GM19395 (cell line): ENCODE data around the gene ABCA2.

Experiments
- ATAC-seq: cut with Tn5 transposase; IDR thresholded peaks from one replicate; pipeline ENCODE4 v1.9.1; 2021; ENCODE audit warnings: mild to moderate bottlenecking, moderate library complexity; ENCODE audit not compliant: unreplicated experiment

Gene ABCA2

DNA sequence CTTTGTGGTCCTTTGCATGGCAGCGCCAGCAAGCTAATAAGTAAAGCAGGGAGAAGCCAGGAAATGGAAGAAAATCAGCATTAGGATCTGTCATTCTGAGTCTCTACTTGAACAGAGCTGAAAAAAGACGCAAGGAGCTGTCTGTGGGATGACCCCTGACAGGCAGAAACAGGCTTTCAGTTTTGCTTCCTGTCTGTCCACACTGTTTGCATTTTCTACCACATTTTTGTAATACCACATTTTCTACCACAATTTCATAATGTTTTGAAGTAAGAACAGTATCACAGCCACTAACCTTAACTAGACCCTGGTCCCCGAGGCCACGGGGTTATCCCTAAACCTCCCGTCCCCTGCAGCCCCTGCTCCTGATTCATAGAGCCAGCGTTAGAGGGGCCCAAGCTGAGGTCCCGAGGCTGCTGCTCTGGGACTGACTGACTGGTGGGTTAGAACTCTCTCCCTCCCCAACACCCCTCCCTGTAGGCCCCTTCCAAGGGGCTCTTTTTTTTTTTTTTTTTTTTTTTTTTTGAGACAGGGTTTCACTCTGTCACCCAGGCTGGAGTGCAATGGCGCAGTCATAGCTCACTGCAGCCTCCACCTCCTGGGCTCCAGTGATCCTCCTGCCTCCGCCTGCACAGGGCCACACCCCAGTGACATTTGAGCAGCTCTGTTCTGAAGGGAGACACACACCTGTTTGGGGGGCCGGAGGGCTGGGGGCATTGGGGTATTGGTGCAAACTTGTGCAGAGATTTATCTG lies 27.7 kb downstream of the ABCA2 start:
- peak; percentile 80 for ATAC-seq

DNA sequence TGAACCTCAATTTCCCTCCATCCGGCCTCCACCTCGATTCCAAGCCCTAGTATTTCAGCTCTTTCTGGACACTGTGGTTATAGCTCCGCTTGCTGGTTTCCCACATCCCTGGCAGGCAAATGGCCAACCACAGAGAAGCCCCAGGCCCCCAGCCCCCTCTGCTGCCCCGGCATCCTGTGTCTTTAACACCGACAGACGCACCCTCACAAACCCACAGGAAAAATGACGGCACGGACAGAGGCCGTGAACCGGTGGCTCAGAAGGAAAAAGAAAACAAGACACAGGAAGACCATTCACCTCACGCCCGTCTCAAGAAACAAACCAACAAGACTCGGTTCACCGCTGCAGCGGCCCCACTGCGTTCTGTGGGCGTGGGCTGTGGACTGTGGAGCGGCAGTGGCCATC lies 30.2 kb downstream of the ABCA2 start:
- ATAC-seq = no peak

DNA sequence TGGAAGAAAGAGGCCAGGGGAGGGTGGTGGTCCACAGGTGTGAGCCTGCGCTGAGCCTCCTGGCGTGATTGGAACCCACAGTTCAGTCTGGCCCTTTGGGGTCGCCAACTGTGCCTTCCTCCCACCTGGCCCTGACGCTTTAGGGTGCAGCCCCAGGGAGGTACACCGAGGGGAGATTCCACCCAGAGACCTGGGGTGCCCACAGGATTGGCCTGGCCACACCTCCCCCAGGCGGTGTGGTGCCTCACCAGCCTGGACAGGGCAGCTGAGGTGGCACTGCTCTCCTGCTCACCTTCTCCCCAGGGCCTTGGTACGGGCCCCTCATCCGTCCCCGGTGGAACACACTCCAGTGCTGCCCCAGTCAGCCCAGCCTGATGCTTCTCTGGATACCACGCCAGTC lies 30.7 kb downstream of the ABCA2 start:
- ATAC-seq = no peak

- no peak for ATAC-seq
Measured at GRCh38 chr9:136996361-136997292, 31.4 kb downstream of the ABCA2 start, which contains the start of gene CLIC3. CLIC3 (minus strand) TSS chr9:136996568; CDS start chr9:136996543, 25 bp downstream.

DNA sequence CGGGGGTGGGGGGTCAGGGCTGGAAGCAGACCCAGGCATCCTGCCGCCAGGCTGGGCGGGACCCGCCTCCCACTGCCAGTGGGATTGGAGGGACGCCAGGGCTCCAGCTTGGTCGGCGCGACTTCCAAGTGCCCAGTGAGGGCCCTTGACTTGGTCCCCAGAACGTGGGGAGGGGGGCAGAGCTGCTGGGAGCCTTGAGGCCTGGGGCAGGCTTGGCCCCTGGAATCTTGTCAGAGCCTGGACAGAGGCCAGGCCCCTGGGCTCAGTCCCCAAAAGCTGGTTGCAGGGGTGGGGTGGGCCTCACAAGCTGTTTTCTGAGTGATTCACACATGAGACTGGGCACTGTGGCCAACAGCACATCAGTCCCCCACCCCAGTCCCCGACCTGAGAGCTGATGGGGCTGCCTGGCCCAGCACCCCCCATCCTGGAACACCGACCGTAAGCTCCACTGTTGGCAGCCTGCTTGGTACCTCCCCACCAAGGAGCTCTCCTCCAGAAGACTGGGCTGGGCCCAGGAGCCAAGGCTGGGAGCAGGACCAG lies 32.2 kb downstream of the ABCA2 start:
- ATAC-seq = no peak

- ATAC-seq = no peak
Measured at GRCh38 chr9:136995362-136995761, 32.7 kb downstream of the ABCA2 start.

GRCh38 chr9:136994888-136995230 lies 33.2 kb downstream of the ABCA2 start:
- no peak for ATAC-seq

- ATAC-seq = no peak
Measured at GRCh38 chr9:136994180-136994887, 33.7 kb downstream of the ABCA2 start.

- ATAC-seq = peak; percentile 8
Measured at GRCh38 chr9:136992819-136993369, 35.1 kb downstream of the ABCA2 start.

DNA sequence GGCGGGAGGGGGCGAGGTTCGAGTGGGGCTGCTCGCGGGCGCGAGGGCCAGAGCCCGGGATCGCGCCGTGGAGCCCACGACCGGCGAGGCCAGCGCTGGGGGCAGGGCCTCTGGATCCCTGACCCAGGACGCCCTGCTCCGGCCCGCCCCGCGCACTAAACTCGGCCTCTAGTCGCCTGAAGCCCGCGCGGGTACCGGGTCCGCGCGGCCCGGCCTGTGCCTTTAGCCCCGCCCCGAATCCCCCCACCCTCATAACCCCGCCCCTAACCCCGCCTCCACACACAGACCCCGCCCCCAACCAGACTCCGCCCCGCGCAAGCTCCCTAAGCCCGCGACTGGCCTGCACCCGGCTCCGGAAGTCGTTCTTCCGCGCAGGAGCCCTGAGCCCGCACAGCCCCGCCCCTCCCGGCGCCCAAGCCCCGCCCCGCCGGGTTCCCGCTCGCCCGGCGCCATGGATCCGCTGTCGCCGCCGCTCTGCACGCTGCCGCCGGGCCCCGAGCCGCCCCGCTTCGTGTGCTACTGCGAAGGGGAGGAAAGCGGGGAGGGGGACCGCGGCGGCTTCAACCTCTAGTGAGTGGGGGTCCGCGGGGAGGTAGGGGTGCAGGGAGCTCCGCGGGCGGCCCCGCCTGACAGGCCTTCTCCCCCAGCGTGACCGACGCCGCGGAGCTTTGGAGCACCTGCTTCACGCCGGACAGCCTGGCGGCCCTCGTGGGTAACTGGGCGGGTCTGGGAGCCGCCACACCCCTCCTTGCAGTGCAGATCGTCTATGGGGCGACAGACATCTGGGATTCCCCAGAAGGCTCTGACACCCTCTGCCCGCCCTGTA lies 35.8 kb downstream of the ABCA2 start, which contains the start of gene PAXX:
Gene PAXX, plus strand, starts transcription at position 430 of the 826 bp plus-strand sequence. Its CDS starts 22 bp downstream, at position 452.
- ATAC-seq = peak; percentile 75

- ATAC-seq = no peak
Measured at GRCh38 chr9:136990242-136990911, 37.7 kb downstream of the ABCA2 start.

DNA sequence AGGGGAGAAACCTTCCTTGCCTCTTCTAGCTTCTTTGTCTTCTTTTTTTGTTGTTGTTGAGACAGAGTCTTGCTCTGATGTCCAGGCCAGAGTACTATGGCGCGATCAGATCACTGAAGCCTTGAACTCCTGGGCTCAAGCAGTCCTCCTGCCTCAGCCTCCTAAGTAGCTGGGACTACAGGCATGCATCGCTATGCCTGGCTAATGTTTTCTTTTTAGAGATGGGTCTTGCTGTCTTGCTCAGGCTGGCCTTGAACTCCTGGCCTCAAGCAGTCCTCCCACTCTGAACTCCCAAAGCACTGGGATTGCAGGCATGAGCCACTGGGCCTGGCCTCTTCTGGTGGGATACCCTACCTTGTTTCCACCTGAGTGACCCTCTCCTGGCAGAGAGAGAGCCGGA lies 39.2 kb downstream of the ABCA2 start:
- no peak for ATAC-seq

DNA sequence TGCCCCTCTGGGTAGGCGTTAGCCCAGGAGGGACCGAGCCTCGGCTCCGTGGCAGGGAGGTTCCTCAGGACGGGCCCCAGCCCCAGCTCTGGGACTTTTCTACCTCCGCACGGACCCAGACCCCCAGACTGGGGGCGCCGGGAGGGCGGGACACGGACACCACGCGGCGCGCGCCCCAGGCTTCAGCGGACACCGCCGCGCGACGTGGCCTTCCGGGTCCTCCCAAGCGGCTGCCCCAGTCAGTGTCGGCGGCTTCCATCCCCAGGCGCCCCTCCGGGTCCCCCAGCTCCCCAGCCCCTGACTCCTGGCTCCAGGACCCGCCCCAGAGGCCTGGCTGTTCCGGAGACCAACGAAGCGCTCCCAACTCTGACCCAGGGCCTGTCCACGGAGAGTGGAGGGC lies 42.2 kb downstream of the ABCA2 start:
- ATAC-seq = no peak

GRCh38 chr9:136985027-136985602 lies 42.9 kb downstream of the ABCA2 start:
- ATAC-seq = no peak

GRCh38 chr9:136984464-136985026 lies 43.5 kb downstream of the ABCA2 start:
- ATAC-seq = no peak

DNA sequence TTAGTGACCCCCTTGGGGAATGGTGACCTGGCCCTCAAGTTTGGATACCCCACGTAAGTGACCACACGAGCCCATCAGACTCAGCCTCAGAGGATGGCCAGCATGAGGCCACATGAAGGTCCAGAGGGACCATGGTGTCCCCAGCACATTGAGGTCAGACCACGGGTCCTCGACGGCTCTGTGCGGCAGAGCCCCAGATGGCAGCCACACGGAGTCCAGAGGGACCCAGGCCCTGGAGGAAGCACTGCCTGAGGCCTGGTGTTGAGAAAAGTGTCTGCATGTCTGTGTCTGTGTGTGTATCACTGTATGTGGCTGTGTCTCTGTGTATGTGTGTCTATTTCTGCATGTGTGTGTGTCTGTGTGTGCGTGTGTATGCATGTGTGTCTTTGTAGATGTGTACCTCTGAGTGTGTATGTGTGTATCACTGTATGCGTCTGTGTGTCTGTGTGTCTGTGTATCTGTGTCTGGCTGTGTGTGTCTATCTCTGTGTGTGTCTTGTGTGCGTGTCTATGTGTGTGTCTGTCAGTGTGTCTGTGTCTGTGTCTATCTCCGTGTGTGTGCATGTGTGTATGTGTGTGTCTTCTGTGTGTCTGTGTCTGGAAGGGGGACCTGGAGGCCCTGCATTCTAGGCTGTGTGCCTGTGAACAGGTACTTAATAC lies 44.3 kb downstream of the ABCA2 start:
- no peak for ATAC-seq

GRCh38 chr9:136983167-136983566 lies 44.9 kb downstream of the ABCA2 start:
- no peak for ATAC-seq
